ENCODE data around the gene C16orf95. TPM values are rescaled to one million over a fixed set of nuclear protein-coding genes. Genes with fewer than 3 reads are reported as not detected.

The C16orf95 gene
- total RNA-seq, 1 donor from 2014 or later = 4.8 TPM

GRCh38 chr16:87322360-87322759, 5.2 kb upstream of the C16orf95 start:
- Histone ChIP-seq H3K9ac (no peak overlapping the region), H3K4me1 (peaks cover 5% of the 10 kb centered on the region), H4K20me1 (ENCODE audit: low read depth) (no peaks in the 10 kb centered on the region), H2AFZ (replicated peaks) (no peak overlapping the region), H3K27ac (no peak overlapping the region), H3K36me3 (no peaks in the 10 kb centered on the region), H3K27me3 (no peaks in the 10 kb centered on the region), H3K79me2 (ENCODE audit: low read depth) (peaks cover 17% of the 10 kb centered on the region), H3K4me3 (no peak overlapping the region), H3F3A (ENCODE audit: low read depth) (peaks cover 5% of the 10 kb centered on the region), H3K4me2 (no peak overlapping the region), H3K9me3 (ENCODE audit: low read depth) (no peaks in the 10 kb centered on the region)
- Mint-ChIP-seq H3K4me1 (peaks cover 12% of the 10 kb centered on the region), H3K27me3 (ENCODE audit: insufficient read depth, low read depth) (no peaks in the 10 kb centered on the region), H3K4me3 (no peak overlapping the region), H3K9me3 (no peaks in the 10 kb centered on the region), H3K36me3 (no peaks in the 10 kb centered on the region), H3K27ac (no peak overlapping the region)
- DNase-seq (ENCODE audit: low spot score) = no peak
- no peak for TF ChIP-seq CTCF (IDR thresholded peaks at IDR 0.05)
- TF ChIP-seq EZH2phosphoT487 (IDR thresholded peaks at IDR 0.05) = no peak
- TF ChIP-seq EZH2 (IDR thresholded peaks at IDR 0.05) = no peak

- Histone ChIP-seq H3K4me3 (no peak overlapping the region), H3K4me2 (no peak overlapping the region), H3K36me3 (no peaks in the 10 kb centered on the region), H3K9ac (no peak overlapping the region), H3K9me3 (ENCODE audit: low read depth) (no peaks in the 10 kb centered on the region), H3K4me1 (peaks cover 5% of the 10 kb centered on the region), H3K27ac (no peak overlapping the region), H4K20me1 (ENCODE audit: low read depth) (no peaks in the 10 kb centered on the region), H3F3A (ENCODE audit: low read depth) (peaks cover 12% of the 10 kb centered on the region), H2AFZ (replicated peaks) (no peak overlapping the region), H3K79me2 (ENCODE audit: low read depth) (peaks cover 17% of the 10 kb centered on the region), H3K27me3 (no peaks in the 10 kb centered on the region)
- Mint-ChIP-seq H3K27ac (no peak overlapping the region), H3K9me3 (no peaks in the 10 kb centered on the region), H3K27me3 (ENCODE audit: insufficient read depth, low read depth) (peaks cover 3% of the 10 kb centered on the region), H3K4me1 (peaks cover 12% of the 10 kb centered on the region), H3K4me3 (no peak overlapping the region), H3K36me3 (no peaks in the 10 kb centered on the region)
- no peak for DNase-seq (ENCODE audit: low spot score)
- TF ChIP-seq EZH2 (IDR thresholded peaks at IDR 0.05) (no peak), EZH2phosphoT487 (IDR thresholded peaks at IDR 0.05) (no peak), CTCF (IDR thresholded peaks at IDR 0.05) (no peak)
These were observed 4.3 kb upstream of the C16orf95 start for GRCh38 chr16:87321336-87322107.

DNA sequence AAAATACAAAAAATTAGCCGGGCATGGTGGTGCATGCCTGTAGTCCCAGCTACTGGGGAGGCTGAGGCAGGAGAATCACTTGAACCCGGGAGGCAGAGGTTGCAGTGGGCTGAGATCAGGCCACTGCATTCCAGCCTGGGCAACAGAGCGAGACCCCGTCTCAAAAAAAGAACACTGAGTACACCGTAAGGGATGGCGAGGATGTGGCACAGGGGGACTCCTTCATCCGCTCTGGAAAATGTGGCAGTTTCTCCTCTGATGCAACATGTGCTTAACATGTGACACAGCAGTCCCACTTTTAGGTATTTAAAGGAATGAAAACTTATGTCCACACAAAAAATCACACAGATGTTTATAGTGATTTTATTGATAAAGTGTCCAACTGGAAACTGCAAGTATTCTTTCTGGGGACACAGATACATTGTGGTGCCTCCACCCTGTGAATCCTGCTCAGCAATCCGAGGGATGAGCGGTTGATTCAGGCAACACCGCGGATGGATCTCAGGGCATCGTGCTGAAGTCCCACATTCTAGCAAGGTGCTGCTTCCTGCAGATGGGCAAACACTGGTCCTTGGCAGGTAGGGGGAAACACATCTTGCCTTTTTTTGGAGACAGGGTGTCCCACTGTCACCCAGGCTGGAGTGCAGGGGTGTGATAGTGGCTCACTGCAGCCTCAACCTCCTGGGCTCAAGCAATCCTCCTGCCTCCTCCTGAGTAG, 3.5 kb upstream of the C16orf95 start:
- H3K27ac ChIP-seq = no peak overlapping the region
- no peaks in the 10 kb centered on the region for H3K36me3 ChIP-seq
- no peak for DNase-seq (ENCODE audit: low spot score)
- H3K79me2 ChIP-seq (ENCODE audit: low read depth) = peaks cover 17% of the 10 kb centered on the region
- no peak overlapping the region for H3K27ac Mint-ChIP-seq
- no peaks in the 10 kb centered on the region for H3K27me3 ChIP-seq
- peaks cover 11% of the 10 kb centered on the region for H3K4me1 Mint-ChIP-seq
- no peak overlapping the region for H3K9ac ChIP-seq
- no peak overlapping the region for H3K4me3 ChIP-seq
- H4K20me1 ChIP-seq (ENCODE audit: low read depth) = no peaks in the 10 kb centered on the region
- no peaks in the 10 kb centered on the region for H3K9me3 ChIP-seq (ENCODE audit: low read depth)
- no peak overlapping the region for H3K4me3 Mint-ChIP-seq
- H3K36me3 Mint-ChIP-seq = no peaks in the 10 kb centered on the region
- TF ChIP-seq CTCF (IDR thresholded peaks at IDR 0.05) (no peak), EZH2 (IDR thresholded peaks at IDR 0.05) (no peak), EZH2phosphoT487 (IDR thresholded peaks at IDR 0.05) (no peak)
- no peak overlapping the region for H2AFZ ChIP-seq (replicated peaks)
- H3K4me2 ChIP-seq = no peak overlapping the region
- peaks cover 5% of the 10 kb centered on the region for H3K4me1 ChIP-seq
- H3K27me3 Mint-ChIP-seq (ENCODE audit: insufficient read depth, low read depth) = peaks cover 3% of the 10 kb centered on the region
- H3F3A ChIP-seq (ENCODE audit: low read depth) = peaks cover 14% of the 10 kb centered on the region
- no peaks in the 10 kb centered on the region for H3K9me3 Mint-ChIP-seq
